ENCODE data around the gene SIRPA.

SIRPA gene

DNA sequence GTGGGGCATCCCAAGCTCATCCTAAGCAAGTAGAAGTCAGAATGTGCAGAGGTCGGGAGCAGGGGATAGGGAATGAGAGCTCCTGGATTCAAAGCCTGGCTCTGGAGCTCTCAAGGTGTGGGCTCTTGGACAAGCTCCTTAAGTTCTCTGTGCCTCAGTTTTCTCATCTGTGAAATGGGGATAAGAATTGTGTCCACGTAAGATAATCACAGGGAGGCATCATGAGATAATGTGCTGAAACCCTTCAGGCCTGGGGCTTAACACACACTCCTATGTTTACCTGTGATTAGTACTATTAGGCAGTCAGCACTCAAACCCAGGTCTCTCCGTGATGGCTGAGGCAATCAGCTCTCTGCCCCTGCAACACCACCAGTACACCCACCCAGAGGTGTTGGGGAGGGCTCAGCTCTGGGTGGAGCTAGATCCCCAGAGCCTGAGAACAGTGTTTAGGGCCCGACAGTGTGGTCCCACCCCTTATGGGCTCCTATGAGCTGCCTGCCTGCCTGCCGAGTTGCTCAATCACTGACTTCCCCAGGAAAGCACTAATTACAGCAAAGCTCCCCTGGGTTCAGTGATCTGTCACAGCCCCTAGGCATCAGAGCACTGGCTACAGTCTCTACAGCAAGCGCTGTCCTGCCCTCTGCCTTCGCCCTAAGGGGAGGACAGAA, 6.3 kb upstream of the SIRPA start:
- no peak for DNase-seq

- no peak for DNase-seq
Observed at GRCh38 chr20:1890469-1891262, 4.5 kb upstream of the SIRPA start.

DNA sequence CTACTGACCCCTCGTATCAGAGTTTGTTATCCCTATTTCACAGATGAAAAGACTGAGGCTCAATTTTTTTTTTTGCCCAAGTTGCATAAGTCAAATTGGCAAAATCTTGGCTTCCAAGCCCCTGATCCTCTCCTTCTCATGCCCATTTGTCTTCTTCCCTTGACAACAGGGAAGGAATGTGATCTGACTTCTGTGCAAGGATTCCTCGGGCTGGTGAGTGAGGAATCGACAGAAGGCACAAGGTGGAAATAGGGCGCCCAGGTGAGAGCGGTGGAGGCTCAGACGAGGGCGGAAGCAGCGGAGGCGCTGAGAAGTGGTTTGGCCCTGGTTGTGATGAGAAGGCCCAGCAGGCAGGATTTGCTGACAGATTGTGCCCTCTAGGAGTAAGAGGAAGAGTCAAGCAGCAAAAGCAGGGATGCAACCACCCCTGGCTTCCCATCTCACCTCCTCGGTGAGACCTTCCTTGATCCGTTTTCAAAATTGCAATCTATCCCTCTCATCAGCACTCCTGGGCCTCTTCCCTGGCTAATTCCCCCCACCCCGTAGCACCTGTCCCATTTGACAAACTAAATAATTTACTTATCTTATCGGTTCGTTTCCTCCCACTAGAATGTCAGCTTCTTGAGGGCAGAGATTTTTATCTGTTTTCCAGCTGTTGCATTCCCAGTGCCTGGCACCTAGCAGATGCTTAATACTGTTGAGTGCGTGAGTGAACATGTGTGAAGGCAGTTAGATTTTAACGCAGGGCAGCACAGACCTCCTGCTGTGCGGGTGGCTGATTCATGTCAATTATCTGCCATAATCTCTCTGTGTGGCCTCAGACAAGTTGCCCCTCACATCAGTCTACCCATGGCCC, 3.7 kb upstream of the SIRPA start:
- no peak for DNase-seq

DNA sequence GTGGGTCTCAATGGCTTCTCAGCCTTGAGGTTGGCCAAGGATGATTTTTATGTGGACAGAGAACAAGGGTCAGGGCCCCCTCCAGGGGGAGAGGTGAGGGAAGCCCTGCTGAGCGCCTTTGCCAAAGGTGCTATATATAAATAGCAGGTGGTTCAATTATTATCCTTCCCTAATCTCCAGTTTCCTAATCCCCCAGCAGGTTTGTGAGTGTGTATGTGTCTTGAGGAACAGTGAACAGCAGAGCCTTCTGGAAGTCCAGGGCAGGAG, 3.2 kb upstream of the SIRPA start:
- no peak for DNase-seq

- DNase-seq, result peak; percentile 26
Observed at GRCh38 chr20:1893721-1894470, 1.3 kb upstream of the SIRPA start.

DNA sequence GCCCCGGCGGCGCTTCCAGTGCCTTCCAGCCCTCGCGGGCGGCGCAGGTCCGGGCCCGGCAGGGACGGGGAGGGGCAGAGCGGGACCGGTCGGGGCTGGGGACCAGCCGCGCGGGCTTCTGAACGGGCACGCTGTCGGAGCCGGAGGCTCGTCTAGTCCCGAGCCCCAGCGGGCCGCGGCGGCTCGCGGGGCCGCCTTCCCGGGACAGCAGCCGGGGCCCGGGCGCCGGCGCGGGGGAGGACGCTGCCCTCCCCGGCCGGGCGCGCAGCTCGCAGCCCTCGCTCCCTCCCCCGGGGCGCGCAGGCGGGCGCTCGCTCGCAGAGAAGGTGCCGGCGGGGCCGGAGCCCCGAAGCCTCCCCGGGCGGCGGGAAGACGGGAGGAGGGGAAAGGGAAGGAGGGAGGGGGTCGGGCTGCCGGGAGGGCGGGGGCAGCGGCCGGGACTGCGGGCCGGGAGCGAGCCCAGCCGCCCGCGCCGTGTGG, 696 bp upstream of the SIRPA start:
- peak; percentile 65 for DNase-seq

- DNase-seq, result no peak
Observed at GRCh38 chr20:1895674-1896483, 672 bp downstream of the SIRPA start.

GRCh38 chr20:1896484-1897258, 1.5 kb downstream of the SIRPA start:
- no peak for DNase-seq

GRCh38 chr20:1897541-1897940, 2.3 kb downstream of the SIRPA start:
- peak; percentile 22 for DNase-seq

DNA sequence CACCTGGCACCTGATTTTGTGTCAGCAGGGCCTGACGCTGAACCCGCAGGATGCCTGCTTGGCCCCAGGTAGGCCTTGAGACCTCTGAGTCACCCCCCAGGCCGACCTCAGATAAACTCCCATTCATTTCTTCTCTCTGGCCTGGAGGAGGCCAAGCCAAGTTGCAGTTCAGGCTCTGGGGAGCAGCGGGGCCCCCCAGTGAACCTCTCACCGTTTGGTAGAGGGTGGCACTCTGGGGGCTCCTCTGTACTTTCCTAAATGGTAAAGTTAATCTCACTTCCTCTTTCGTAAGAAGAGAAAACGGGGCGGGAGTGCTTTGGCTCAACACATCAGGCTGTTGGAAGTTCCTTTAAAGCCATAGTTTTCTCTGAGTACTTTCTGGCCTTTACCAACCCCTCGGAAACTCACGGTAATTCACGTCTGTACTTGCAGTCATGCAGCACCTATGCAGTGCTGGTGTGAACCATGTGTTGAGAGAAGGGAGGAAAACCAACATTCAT, 2.8 kb downstream of the SIRPA start:
- DNase-seq, result no peak

- no peak for DNase-seq
Observed at GRCh38 chr20:1898482-1899240, 3.5 kb downstream of the SIRPA start.

GRCh38 chr20:1899241-1899525, 4.0 kb downstream of the SIRPA start:
- DNase-seq, result no peak

DNA sequence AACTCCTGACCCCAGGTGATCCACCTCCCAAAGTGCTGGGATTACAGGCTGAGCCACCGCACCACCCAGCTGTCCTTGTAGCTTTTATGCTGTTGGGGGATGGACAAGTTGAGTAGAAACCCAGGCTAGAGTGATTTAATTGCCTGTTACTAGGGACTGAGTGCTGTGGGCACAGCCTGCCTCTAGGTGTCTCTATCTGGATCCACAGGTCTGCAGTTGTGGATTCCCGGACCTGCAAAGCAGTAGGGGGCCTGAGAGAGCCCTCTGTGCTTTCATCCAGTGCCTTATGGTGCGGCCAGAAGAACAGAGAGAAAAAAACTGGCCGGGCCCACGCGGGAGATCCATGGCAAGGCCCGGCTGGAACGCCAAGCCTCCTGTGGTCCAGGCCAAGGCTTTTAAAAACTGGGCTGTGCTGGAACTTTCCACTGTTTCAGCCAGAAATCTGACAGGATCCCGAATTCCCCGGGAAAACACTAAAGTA, 5.2 kb downstream of the SIRPA start:
- DNase-seq, result peak; percentile 67

DNA sequence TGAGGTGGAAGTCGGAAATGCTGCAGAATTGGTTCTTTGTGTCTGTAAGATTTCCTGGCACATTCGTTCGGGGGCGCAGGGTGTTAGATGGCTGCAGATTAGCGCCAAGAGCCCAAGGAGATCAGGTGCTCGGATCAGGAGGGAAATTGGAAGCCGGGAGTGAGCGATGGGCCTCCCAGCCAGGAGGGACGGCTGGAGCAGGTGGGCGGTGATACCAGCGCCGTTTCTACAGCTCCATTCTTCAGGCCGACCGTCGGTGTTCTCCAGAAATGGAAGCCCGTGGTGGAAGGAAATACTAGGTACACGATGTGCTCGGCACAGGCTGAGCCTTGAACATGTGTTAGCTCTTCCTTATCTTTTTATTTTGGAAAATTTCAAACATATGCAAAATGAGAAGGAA, 6.5 kb downstream of the SIRPA start:
- no peak for DNase-seq

GRCh38 chr20:1902188-1902587, 7.0 kb downstream of the SIRPA start:
- DNase-seq, result no peak

DNA sequence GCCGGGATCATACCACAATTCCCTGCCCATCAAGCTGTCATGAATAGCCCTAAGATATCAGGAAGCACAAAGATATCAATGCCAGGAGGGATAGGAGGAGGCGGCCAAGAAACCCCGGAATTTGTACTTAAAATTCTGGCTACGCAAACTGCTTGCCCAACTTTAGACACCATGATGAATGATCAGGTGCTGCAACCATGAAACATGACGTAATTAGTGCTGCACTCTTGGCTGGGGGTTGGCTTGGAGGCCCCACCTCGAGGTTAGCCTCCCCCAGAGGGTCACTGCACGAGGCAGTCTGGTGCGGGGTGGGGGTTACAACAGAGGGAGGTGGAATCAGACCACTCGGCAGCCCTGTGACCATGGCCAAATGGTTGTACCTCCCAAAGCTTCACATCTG, 8.9 kb downstream of the SIRPA start:
- no peak for DNase-seq

DNA sequence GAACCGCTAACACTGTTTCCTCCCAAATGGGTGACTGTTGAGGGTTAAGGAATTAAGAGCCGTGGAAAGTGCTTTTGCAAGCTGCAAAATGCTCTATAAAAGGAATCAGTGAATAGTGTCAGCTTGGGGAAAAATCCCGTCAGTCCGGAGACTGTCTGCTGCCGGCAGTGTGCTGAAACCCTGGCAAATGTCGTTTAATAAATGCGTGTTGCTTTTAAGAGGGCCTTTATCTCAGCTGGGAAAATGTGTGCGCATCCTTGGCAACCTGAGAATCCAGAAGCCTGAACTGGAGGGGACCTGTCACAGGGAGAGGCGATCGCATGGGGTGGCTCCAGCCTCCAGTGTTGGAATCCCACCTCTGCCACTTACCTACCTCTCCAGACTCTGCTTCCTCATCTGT, 9.8 kb downstream of the SIRPA start:
- no peak for DNase-seq

DNA sequence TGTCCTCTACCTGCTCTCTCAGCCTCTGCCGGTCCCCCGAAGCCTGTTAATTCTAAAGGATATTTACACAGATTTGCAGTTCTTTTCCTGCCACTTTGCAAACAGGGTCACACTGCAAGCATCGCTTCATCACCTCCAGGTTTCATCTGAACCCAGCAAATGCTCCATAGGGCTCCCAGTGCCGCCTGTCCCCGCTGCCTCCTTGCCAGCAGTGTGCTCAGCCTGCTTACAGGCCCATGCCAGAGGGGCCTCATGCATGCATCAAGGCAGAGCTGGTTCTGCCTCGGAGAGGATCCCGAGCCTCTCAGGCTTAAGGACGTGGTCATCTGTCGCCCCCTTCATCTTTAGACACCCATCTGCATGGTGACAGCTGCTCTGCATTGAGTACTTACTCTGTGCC, 10.5 kb downstream of the SIRPA start:
- no peak for DNase-seq

- DNase-seq, result no peak
Observed at GRCh38 chr20:1906361-1907051, 11.3 kb downstream of the SIRPA start.

DNA sequence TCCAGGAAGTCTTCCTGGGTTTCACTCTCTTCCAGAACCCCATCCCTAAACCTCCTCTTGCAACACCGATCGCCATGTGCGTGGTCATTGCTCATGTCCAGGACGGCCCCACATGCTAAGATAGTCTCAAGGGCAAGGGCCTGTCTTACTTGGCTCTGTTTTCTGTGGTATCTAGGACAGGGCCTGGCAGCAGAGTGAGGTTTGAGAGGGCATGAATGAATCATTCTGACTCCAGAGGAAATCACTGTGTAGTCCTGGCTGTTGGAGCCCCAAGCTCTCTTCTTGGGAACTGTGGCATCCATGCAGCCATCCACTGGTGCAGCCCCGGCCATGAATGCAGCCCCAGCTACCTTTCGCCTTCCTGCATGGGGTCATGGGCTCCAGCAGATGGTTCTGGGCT, 12.4 kb downstream of the SIRPA start:
- peak; percentile 20 for DNase-seq

Measured in fibroblast of skin of back (primary cell).